Kidney glomerular epithelial cell (primary cell): ENCODE data around the gene SHC1.

Experiments
- DNase-seq: peaks from one replicate; lab custom pipeline; 2025; lab: John Stamatoyannopoulos, UW

The SHC1 gene

DNA sequence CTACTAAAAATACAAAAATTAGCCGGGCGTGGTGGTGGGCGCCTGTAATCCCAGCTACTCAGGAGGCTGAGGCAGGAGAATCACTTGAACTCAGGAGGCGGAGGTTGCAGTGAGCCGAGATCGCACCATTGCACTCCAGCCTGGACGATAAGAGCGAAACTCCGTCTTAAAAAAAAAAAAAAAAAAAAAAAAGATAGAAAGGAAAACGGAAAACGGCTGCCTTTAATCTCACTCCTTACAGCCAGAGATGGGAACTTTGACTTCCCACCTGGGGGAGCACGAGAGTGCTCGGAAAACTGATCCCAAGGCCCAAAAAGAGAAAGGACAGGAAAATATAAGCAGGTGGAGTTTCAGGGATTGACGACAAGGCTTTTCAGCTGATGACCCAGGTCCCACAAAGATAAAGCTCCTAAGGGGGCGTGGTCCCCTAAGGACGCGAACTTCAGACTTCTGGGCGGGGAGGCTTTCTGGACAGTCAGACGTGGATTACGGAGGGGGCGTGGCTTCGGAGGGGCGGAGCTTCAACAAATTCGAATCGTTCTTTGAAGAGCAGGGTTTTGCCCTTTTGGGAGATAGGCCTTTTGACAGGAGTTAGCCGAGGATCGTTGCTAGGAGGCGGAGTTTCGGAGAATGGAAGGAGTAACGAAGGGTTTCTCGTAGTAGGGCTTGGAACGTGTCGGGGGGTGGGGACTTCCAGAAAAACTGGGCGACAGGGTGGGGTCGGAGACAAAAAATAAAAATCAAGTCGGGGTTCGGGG lies 3.0 kb upstream of the SHC1 start:
- peak; percentile 96 for DNase-seq

DNA sequence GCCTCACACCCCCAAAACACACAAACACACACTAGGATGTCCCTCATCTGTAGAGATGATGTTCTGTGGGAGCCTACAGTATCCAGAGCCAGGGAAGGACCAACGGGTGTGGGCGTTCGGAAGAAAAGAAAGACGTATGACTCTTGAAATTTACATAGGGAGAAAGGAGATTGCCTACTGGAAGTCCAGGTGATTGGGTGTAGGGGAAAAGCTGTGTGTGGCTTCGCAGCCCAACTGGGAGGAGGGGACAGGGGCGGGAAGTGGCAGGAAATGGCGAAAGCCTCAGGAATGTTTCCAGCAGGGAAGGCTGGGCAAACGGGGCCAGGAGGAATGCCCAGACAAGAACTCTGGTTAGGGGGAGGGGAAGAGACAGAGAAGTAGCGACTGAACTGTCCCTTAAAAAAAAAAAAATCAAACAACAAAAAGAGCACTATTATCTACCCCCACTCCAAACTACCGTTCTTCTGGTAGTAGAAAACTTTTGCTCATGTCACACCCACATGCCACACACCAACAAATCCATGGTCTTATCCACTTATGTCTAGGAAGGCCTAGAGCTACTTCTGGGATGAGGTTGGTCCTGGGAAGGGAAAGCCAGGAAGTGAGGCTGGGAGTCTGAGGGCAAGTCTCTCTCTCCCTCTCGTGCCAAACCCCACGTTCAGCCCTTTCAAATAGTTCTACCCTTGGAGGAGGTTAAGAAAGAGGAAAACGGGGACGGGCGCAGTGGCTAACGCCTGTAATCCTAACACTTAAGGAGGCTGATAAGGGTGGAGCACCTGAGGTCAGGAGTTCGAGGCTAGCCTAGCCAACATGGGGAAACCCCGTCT lies 2.2 kb upstream of the SHC1 start:
- peak; percentile 89 for DNase-seq

DNA sequence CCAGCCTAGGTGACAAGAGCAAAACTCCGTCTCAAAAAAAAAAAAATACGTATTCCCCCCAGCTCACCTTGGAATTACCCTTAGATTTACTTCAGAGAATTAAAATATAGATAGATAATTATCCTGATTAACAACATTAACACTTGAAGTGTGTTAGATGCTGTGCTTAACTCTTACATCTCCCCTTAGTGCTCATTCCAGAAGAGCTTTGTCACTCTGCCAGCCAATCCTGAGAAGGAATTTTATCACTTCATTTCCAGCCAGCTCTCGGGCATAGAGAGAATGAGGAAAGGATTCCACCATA lies 1.6 kb upstream of the SHC1 start:
- peak; percentile 82 for DNase-seq

DNA sequence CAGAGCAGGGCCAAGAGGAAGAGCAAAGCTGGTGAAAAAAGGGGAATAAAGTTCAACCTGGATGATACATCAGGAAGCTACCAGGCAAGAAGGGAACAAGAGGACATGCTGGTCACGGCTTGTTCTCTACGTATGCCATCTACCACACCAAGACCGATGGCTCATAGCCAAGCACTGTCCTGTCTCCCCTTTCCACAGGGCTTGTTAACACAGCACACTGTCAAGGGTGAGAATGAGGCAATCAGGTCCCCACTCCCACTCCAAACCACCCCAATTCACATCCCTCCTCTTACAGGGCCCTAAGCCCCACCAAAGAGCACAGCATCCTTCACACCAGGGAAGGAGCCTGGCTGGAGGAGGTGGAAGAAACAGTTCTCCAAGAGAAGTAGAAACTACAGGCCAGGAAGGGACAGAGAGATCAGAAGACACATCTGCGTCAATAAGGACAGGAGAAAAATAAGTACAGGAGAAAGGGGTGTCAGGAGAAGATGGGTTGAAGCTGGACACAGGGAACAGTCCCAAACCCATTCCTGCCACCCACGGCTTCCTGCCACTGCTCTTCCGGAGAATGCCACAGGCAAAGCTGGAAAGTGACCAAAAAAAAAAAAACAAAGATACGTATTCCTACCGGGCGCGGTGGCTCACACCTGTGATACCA lies 923 bp upstream of the SHC1 start:
- no peak for DNase-seq

DNA sequence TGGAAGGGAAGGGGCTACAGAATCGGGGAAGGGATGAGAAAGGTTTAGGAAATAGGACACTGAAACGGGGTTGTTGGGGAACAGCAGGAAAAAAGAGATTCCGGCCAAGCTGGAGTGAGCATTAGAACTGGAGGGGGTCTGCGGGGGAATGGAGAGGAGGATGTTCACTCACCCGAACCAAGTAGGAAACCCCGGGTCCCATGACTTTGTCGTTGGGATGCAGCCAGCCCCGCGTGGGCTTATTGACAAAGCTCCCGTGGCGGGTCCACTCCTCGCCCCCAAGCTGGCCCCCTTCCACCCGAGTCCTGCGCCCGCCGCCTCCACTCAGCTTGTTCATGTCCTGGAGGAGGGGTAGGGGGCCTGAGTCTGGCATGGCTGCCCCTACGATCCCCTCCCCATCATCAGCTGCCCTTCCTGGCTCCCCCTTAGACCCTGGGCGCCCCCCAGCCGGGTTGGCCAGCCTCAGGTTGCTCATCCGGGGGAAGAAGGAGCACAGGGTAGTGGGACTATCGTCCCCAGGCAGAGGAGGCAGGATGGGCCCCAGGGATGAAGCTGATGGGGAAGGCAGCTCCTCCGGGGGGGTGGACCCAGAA lies 591 bp downstream of the SHC1 start:
- no peak for DNase-seq

DNA sequence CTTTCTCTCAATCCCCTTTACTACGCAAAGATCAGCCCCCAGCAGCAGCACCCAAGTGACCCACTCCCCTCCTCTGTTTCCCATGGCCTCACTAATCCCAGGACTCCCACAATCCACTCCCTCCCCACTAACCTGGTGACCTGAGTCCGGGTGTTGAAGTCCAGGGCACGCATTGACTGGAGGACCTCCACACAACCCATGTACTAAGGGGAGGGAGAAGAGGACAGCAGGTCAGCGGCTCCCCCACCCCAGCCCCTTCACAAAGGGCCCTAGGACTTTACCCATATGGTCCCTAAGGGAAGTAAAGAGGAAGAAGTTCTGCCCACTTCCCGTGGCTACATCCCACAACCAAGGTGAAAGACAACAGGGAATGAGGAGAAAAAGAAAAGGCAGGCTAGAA lies 1.3 kb downstream of the SHC1 start:
- no peak for DNase-seq

GRCh38 chr1:154968731-154969130 lies 1.8 kb downstream of the SHC1 start:
- no peak for DNase-seq

DNA sequence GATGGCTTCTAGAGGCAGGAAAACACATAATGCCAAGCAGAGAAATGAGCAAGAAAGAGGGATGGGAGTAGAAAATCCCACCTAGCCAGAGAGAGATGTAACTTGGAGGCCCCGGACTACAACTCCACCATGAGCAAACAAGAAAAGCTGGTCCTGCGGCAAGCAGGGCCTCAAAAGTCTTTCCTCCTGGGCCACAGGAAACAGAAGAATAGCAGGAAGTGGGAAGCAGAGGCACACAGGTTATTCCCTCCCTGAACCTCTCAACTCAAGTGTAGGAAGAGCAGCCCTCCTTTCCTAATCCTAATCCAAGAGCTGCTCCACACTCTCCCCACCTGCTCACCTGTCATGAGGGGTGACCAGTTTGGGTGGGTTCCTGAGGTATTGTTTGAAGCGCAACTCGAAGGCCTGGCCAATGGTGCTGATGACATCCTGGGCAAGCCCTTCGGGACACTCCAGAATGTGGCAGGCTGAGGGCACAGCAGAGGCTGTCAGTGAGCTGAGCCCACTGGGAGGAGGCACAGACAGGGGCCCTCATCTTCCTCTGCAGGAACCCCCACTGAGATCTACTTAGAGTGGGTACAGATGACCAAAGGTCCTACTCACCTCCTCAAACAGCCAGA lies 3.1 kb downstream of the SHC1 start:
- no peak for DNase-seq

GRCh38 chr1:154966111-154966510 lies 4.4 kb downstream of the SHC1 start:
- no peak for DNase-seq

GRCh38 chr1:154964359-154964758 lies 6.2 kb downstream of the SHC1 start:
- no peak for DNase-seq

DNA sequence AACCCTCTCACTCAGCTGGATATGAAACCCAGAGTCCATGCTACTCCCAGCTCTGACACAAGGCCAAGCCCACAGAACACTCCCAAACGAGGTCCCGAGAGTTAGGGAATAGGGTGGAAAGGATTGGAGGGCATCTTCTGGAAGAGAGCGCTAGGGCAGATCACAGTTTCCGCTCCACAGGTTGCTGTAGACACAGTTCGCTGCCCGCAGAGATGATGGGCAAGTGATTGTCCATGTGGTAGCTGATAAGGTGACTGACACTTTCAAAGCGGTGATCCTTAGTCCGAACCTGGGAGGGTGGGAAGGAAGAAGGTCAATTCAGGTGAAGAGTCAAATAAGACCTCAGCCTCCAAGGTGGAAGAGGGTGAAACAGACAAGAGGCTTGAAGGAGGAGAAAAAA lies 6.9 kb downstream of the SHC1 start:
- DNase-seq, result no peak

GRCh38 chr1:154962795-154963330 lies 7.7 kb downstream of the SHC1 start:
- no peak for DNase-seq

GRCh38 chr1:154962156-154962749 lies 8.3 kb downstream of the SHC1 start:
- DNase-seq, result no peak

DNA sequence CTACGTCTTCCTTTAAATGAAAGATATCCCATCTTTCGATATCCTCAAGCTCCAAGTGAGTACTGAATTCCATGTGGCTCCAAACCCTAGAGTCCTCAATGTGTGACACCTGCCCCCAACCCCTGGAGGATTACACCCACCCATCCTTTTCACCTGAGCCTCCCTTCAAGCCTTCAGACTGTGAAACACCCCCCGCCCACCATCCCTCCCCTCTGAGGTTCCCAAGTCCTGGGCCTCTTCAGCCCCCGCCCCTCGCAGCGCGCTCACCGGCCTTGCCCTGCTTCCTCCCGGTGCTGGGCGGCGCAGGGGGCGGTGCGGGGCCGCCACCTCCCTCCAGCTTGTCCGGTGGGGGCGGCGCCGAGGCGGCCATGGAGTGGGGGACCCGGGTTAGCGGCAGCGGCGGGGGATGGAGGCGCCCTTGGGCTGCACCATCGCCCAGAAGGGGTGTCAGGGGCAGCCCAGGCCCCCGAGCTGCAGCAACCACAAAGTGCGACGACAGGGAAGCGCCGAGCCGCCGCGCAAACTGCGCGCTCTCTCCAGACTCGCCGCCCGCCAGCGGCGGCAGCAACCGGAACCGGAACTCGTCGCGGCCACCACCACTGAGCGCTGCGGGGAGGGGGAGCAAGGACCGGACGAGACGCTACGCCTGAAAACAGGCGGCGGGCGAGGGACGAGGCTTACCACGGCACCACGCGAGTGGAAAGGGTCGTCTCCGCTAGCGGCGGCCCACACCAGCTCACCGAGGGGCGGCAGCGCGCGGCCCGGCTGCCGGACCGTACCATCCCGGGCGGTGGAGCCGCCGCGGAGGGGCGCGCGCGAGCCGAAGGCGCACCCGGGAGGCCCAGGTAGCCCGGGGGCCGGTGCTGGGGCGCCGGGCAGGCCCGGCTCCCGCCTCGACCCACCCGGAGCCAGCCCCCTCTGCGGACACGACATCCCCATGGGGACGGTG lies 9.1 kb downstream of the SHC1 start, which contains the start of gene PYGO2:
PYGO2 (minus strand) TSS at position 576 of the 949 bp plus-strand sequence; CDS start at position 370, 206 bp downstream.
- peak; percentile 72 for DNase-seq

- no peak for DNase-seq
Observed at GRCh38 chr1:154960446-154961136, 10.0 kb downstream of the SHC1 start.

- DNase-seq, result no peak
Observed at GRCh38 chr1:154959426-154959780, 11.1 kb downstream of the SHC1 start.

GRCh38 chr1:154958681-154959425 lies 11.7 kb downstream of the SHC1 start:
- DNase-seq, result no peak

DNA sequence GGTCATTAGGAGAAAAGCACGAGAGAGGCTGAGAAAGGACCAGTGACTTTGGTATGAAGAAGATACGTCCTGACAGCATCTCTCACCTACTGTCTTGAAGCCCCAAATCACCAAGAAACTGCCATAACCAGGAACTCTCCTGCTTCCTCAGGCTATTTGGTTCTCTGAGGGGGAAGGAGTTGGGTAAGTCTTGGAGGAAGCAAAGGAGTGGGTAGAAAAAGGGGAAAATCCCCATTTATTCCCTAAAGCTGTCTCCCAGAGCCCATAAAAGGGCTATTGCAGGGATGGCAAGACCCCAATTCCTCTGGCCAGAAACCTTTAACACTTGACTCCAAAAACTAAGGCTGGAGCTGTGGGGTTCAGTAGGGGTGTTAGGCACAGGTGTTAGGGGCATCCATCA lies 12.5 kb downstream of the SHC1 start:
- DNase-seq, result no peak

GRCh38 chr1:154957091-154957657 lies 13.4 kb downstream of the SHC1 start:
- DNase-seq, result no peak
